ENCODE measurements around the gene RAPGEFL1. TPM values are rescaled to one million over a fixed set of nuclear protein-coding genes. Genes with fewer than 3 reads are reported as not detected.

Gene RAPGEFL1
- total RNA-seq, 1 donor from 2014 or later = 7.0 TPM

DNA sequence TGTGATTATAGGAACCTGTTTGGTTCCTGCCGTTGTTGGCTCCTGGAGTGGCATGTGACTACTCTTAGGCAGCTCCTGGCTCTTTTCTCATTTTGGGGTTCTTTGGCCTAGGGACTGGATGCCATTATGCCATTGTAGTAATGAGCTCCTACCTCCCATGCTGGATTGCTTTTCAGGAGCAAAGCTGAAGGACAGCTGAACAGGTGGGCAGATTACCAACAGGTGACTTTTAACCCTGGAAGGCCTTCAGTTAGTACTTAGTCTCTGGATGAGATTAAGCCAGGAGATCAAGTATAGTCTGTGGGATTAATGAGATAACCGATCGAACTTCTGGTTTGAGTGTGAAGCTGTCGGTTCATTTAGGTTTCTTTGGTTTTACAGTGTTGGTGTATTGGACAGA is 67.0 kb downstream of the RAPGEFL1 start:
- Mint-ChIP-seq H3K27me3 (ENCODE audit: low read depth, unreplicated experiment) (no peaks in the 10 kb centered on the region), H3K4me3 (ENCODE audit: unreplicated experiment) (no peak overlapping the region), H3K9me3 (ENCODE audit: unreplicated experiment) (no peaks in the 10 kb centered on the region), H3K36me3 (ENCODE audit: low read depth, unreplicated experiment) (peaks cover 4% of the 10 kb centered on the region), H3K4me1 (ENCODE audit: low read depth, unreplicated experiment) (peaks cover 6% of the 10 kb centered on the region), H3K27ac (ENCODE audit: unreplicated experiment) (no peak overlapping the region)
- Histone ChIP-seq H3K27me3 (ENCODE audit: insufficient read depth, low read length) (no peaks in the 10 kb centered on the region), H3K36me3 (ENCODE audit: insufficient read depth, low read length) (no peaks in the 10 kb centered on the region), H3K79me2 (ENCODE audit: insufficient read depth, low read length) (peaks cover 85% of the 10 kb centered on the region), H3K4me2 (ENCODE audit: low read length) (no peak overlapping the region), H3K9me3 (ENCODE audit: insufficient read depth, low read depth, low read length) (no peaks in the 10 kb centered on the region), H4K20me1 (ENCODE audit: insufficient read depth, low read length) (peaks cover 85% of the 10 kb centered on the region), H3K27ac (ENCODE audit: low read depth, low read length) (no peak overlapping the region), H2AFZ (ENCODE audit: low read depth, low read length) (no peak overlapping the region), H3K9ac (ENCODE audit: low read length) (no peak overlapping the region), H3K4me1 (ENCODE audit: insufficient read depth, low read length) (no peaks in the 10 kb centered on the region), H3K4me3 (ENCODE audit: insufficient read depth, low read depth, low read length) (no peak overlapping the region)
- no peak for DNase-seq (ENCODE audit: low read depth)
- no peak for FAIRE-seq
- TF ChIP-seq, protein P1, sequence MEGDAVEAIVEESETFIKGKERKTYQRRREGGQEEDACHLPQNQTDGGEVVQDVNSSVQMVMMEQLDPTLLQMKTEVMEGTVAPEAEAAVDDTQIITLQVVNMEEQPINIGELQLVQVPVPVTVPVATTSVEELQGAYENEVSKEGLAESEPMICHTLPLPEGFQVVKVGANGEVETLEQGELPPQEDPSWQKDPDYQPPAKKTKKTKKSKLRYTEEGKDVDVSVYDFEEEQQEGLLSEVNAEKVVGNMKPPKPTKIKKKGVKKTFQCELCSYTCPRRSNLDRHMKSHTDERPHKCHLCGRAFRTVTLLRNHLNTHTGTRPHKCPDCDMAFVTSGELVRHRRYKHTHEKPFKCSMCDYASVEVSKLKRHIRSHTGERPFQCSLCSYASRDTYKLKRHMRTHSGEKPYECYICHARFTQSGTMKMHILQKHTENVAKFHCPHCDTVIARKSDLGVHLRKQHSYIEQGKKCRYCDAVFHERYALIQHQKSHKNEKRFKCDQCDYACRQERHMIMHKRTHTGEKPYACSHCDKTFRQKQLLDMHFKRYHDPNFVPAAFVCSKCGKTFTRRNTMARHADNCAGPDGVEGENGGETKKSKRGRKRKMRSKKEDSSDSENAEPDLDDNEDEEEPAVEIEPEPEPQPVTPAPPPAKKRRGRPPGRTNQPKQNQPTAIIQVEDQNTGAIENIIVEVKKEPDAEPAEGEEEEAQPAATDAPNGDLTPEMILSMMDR (IDR thresholded peaks at IDR 0.05; ENCODE audit: insufficient read depth, low read depth, low read length) = no peak

Small RNA genes lying within 50 kb of the gene (microRNA-seq; reads per million reads assigned to microRNA genes)
- 5.5 reads per million, percentile 23 among the genes with 10 or more reads in this experiment for gene MIR6866
- not detected for gene MIR6867

Other genes with a start within 250 kb of the RAPGEFL1 start
- 65.3 and 70.2 TPM in 2 replicates for gene ORMDL3, start 249.9 kb upstream of the RAPGEFL1 start, total RNA-seq
- gene LRRC3C, start 249.7 kb upstream of the RAPGEFL1 start, total RNA-seq = not detected in 2 replicates
- not detected in 2 replicates for gene GSDMA, start 214.5 kb upstream of the RAPGEFL1 start, total RNA-seq
- gene PSMD3, start 196.7 kb upstream of the RAPGEFL1 start, total RNA-seq = 129 and 134 TPM in 2 replicates
- gene CSF3, start 162.0 kb upstream of the RAPGEFL1 start, total RNA-seq = not detected in 2 replicates
- gene MED24, start 123.1 kb upstream of the RAPGEFL1 start, total RNA-seq = 49.2 and 56.4 TPM in 2 replicates
- gene THRA, start 114.5 kb upstream of the RAPGEFL1 start, total RNA-seq = 16.7 and 20.4 TPM in 2 replicates
- 8.7 and 10.1 TPM in 2 replicates for gene NR1D1, start 76.9 kb upstream of the RAPGEFL1 start, total RNA-seq
- 81.9 and 83.3 TPM in 2 replicates for gene MSL1, start 55.5 kb upstream of the RAPGEFL1 start, total RNA-seq
- 55.0 and 56.1 TPM in 2 replicates for gene CASC3, start 36.9 kb upstream of the RAPGEFL1 start, total RNA-seq
- gene WIPF2, start 41.8 kb downstream of the RAPGEFL1 start, total RNA-seq = 30.7 and 31.2 TPM in 2 replicates
- 6.4 and 14.4 TPM in 2 replicates for gene CDC6, start 110.4 kb downstream of the RAPGEFL1 start, total RNA-seq
- gene RARA, start 131.7 kb downstream of the RAPGEFL1 start, total RNA-seq = 37.6 and 38.8 TPM in 2 replicates
- gene GJD3, start 187.3 kb downstream of the RAPGEFL1 start, total RNA-seq = 0.34 and 0.43 TPM in 2 replicates
- gene TOP2A, start 240.4 kb downstream of the RAPGEFL1 start, total RNA-seq = 7.3 and 12.6 TPM in 2 replicates

Data from astrocyte (in vitro differentiated cells and primary cell).